SU-DHL-6 (cell line): ENCODE measurements around the gene TTC16.

Experiments used
- H2AFZ ChIP-seq: fragments of 200-600 bp; sonication (generic); 2 replicates; pipeline ENCODE4 v1.6.1; 2014; ENCODE audit warnings: low read depth, mild to moderate bottlenecking, moderate library complexity, mixed read lengths, antibody characterized with exemption, low read length; ENCODE audit not compliant: severe bottlenecking
- H3F3A ChIP-seq: fragments of 200-600 bp; shearing (Covaris generic); 2 replicates; pipeline ENCODE4 v1.6.0; 2016; ENCODE audit warnings: antibody characterized with exemption, mild to moderate bottlenecking; ENCODE audit not compliant: insufficient read depth
- H3K27ac ChIP-seq: fragments of 200-600 bp; sonication (generic); 2 replicates; pipeline ENCODE4 v1.5.1; 2016; ENCODE audit warnings: low read depth, mild to moderate bottlenecking, low read length, moderate library complexity, mixed read lengths
- H3K27me3 ChIP-seq: fragments of 200-600 bp; sonication (generic), shearing (Covaris generic); 2 replicates; pipeline ENCODE4 v1.6.0; 2014; ENCODE audit warnings: mild to moderate bottlenecking, low read length
- H3K36me3 ChIP-seq: fragments of 200-600 bp; sonication (generic); 2 replicates; pipeline ENCODE4 v1.6.1; 2014; ENCODE audit warnings: mild to moderate bottlenecking, low read length, mixed read lengths
- H3K4me2 ChIP-seq: fragments of 300-600, 200-600 bp; shearing (Covaris generic), sonication (generic); 2 replicates; pipeline ENCODE4 v1.6.0; 2014; ENCODE audit warnings: low read length, low read depth, mild to moderate bottlenecking; ENCODE audit not compliant: poor library complexity, severe bottlenecking
- H3K4me3 ChIP-seq: fragments of 200-600 bp; sonication (generic); 2 replicates; pipeline ENCODE4 v1.5.1; 2014; ENCODE audit warnings: antibody characterized with exemption, low read length, mild to moderate bottlenecking, mixed read lengths; ENCODE audit not compliant: insufficient read depth, poor library complexity, severe bottlenecking
- H3K79me2 ChIP-seq: fragments of 200-600 bp; sonication (generic); 2 replicates; pipeline ENCODE4 v1.6.1; 2014; ENCODE audit warnings: mild to moderate bottlenecking, low read length, moderate library complexity; ENCODE audit not compliant: insufficient read depth
- H3K9ac ChIP-seq: fragments of 200-600 bp; sonication (generic); 2 replicates; pipeline ENCODE4 v1.7.0; 2014; ENCODE audit warnings: mild to moderate bottlenecking, low read length
- H3K9me2 ChIP-seq: fragments of 200-600 bp; sonication (generic); replicated peaks from 2 replicates; pipeline ENCODE4 v1.6.1; 2014; ENCODE audit warnings: low read length; ENCODE audit not compliant: insufficient read depth
- H3K9me3 ChIP-seq: fragments of 200-600 bp; sonication (generic); 2 replicates; pipeline ENCODE4 v1.6.1; 2014; ENCODE audit warnings: low read length, mixed read lengths; ENCODE audit not compliant: insufficient read depth
- H4K20me1 ChIP-seq: fragments of 200-600 bp; sonication (generic); 2 replicates; pipeline ENCODE4 v1.6.1; 2014; ENCODE audit warnings: low read depth, mild to moderate bottlenecking, antibody characterized with exemption, low read length, moderate library complexity, mixed read lengths
- CTCF ChIP-seq: fragments of 200-600 bp; sonication (generic); IDR thresholded peaks from one replicate; pipeline ENCODE4 v1.5.1; 2017; ENCODE audit warnings: antibody characterized with exemption, mild to moderate bottlenecking, low read length, moderate library complexity; ENCODE audit not compliant: insufficient read depth, poor library complexity, severe bottlenecking
- EZH2phosphoT487 ChIP-seq: fragments of 200-600 bp; sonication (generic), shearing (Covaris generic); conservative IDR thresholded peaks from 2 replicates; pipeline ENCODE4 v1.6.1; 2018; ENCODE audit warnings: mild to moderate bottlenecking, antibody characterized with exemption, low read length, moderate library complexity, mixed read lengths

TTC16 gene

GRCh38 chr9:127683723-127684122, 32.2 kb upstream of the TTC16 start:
- Histone ChIP-seq H3K4me3 (no peak overlapping the region), H3K79me2 (no peaks in the 10 kb centered on the region), H3K27me3 (no peaks in the 10 kb centered on the region), H4K20me1 (no peaks in the 10 kb centered on the region), H3K9me2 (no peaks in the 10 kb centered on the region), H3K36me3 (no peaks in the 10 kb centered on the region), H3K4me2 (no peak overlapping the region), H3K27ac (no peak overlapping the region), H3K9ac (no peak overlapping the region), H3K9me3 (no peaks in the 10 kb centered on the region), H3F3A (no peaks in the 10 kb centered on the region), H2AFZ (no peak overlapping the region)
- no peak for TF ChIP-seq EZH2phosphoT487
- no peak for TF ChIP-seq CTCF

GRCh38 chr9:127684576-127684975, 31.3 kb upstream of the TTC16 start:
- Histone ChIP-seq H2AFZ (no peak overlapping the region), H3K36me3 (no peaks in the 10 kb centered on the region), H3K27ac (no peak overlapping the region), H3K27me3 (no peaks in the 10 kb centered on the region), H4K20me1 (no peaks in the 10 kb centered on the region), H3K4me3 (no peak overlapping the region), H3K9me2 (no peaks in the 10 kb centered on the region), H3K9ac (no peak overlapping the region), H3K79me2 (no peaks in the 10 kb centered on the region), H3K4me2 (no peak overlapping the region), H3F3A (no peaks in the 10 kb centered on the region), H3K9me3 (no peaks in the 10 kb centered on the region)
- TF ChIP-seq EZH2phosphoT487 (no peak), CTCF (no peak)

GRCh38 chr9:127686461-127687393, 29.2 kb upstream of the TTC16 start:
- Histone ChIP-seq H3K9me2 (no peaks in the 10 kb centered on the region), H3K4me2 (no peak overlapping the region), H3K79me2 (no peaks in the 10 kb centered on the region), H3K27me3 (no peaks in the 10 kb centered on the region), H3F3A (no peaks in the 10 kb centered on the region), H2AFZ (no peak overlapping the region), H3K4me3 (no peak overlapping the region), H3K9me3 (no peaks in the 10 kb centered on the region), H3K36me3 (no peaks in the 10 kb centered on the region), H3K27ac (no peak overlapping the region), H4K20me1 (no peaks in the 10 kb centered on the region), H3K9ac (no peak overlapping the region)
- TF ChIP-seq CTCF = no peak
- TF ChIP-seq EZH2phosphoT487 = no peak
